ENCODE data around the gene EXOC6B.

- TF ChIP-seq CTCF (conservative IDR thresholded peaks at IDR 0.05) (peak; percentile 82), EZH2 (IDR thresholded peaks at IDR 0.05; ENCODE audit: low read depth) (no peak)
Measured at GRCh38 chr2:72859831-72860262, 34.0 kb upstream of the EXOC6B start.
